NCI-H748 treated with DMSO at 0.1 percent for 48 hours (cell line): ENCODE measurements around the gene UBR3.
A peak's percentile ranks its signal among the peaks of the same experiment; 100 is the strongest.
"Not testable (repeated sequence)": the region's sequence is repeated elsewhere in the genome, so short reads cannot be mapped to it uniquely, and the experiment has no call there.

ENCODE experiments used
- DNase-seq: peaks from one replicate; lab custom pipeline; 2025; lab: John Stamatoyannopoulos, UW

The UBR3 gene

DNA sequence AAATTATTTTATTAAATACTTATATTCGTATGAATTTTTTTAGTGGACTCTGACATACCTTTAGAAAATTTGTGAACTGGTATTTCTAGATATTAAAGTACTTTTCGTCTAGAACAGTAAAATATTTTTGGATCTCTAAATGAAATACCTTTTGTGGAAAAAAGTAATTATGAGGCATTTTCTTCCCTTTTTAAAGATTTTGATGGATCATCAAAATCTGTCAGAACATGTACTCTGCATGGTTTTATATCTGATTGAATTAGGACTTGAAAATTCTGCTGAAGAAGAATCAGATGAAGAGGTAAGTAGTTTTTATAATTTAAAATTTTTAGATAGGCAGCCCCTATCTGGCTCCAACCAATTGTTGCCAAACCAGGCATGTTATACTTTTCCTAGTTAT is 118.8 kb downstream of the UBR3 start:
- no peak for DNase-seq

DNA sequence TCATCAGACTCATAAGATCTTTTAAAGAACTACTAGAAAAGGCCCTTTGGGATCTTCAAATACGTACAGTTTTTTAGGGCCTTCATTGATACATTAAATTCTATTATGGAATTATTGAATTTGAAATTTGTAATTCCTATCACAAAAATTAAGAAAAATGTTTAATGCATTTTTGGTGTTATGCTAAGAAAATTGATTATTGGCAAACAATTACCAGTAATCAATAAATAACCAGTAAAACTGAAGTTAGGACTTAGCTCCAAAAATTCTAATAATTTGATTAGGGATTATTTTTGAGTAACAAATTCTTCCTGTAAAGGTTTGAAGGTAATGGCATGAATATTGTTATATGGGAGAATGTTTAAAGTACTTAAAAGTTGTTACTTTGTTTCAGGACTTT is 119.3 kb downstream of the UBR3 start:
- DNase-seq, result no peak

DNA sequence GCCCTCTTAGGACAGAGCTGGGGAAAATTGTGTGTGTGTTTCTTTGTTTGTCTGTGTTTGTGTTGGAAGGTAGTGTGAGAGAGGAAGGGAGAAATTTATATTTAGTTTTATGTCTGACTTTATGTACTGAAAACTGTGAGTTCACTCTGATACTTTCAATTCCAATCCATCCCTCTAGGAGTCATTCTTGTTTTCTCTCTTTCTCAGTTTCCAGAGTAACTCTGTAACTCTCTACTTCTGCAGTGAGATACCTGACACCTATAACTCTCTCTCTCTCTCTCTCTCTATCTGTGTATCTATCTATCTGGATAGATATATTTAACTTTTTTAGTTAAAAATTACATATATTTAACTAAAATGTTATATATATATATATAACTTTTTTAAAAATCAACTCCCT is 128.7 kb downstream of the UBR3 start:
- no peak for DNase-seq

DNA sequence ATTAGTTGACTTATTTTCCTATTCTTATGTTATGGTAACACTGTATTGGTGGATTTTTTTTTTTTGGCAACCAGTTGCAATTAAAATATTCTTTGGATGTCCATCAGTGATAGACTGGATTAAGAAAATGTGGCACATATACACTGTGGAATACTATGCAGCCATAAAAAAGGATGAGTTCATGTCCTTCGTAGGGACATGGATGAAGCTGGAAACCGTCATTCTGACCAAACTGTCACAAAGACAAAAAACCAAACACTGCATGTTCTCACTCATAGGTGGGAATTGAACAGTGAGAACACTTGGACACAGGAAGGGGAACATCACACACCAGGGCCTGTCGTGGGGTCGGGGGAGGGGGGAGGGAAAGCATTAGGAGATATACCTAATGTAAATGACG is 130.0 kb downstream of the UBR3 start:
- not testable (repeated sequence) for DNase-seq

DNA sequence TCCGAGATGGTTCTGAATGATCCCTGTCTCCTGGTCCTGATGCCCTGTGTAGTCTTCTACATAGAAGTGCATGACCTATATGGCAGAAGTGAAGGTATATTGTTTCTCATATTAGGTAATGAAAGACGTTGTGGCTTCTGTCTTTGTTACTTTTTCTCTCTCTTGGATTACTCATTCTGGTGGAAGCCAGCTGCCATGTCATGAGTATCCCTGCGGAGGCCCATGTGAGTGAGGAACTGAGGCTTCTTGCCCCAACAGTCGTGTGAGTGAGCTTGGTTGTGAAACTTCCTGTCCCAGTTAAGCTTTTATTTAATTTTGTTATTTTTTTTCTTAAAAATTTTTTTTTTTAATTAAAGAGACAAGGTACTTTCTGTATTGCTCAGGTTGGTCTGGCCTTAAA is 134.7 kb downstream of the UBR3 start:
- DNase-seq, result no peak

DNA sequence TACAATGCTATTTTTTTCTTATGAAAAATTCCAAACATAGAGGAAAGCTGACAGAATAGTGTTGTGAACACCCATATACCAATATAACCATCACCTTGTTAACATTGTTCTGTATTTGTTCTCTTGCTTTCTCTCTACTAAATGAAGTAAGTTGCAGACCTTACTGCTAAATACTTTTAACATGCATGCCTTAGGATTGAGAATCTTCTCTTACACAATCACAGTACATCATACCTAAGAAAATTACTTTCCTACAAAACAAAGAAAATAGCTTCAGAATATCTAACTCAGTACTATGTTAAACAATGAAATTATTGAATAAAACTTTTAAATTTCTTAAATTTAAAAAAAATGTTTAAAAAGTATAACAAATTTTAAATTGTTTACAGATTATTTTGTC is 136.5 kb downstream of the UBR3 start:
- no peak for DNase-seq

DNA sequence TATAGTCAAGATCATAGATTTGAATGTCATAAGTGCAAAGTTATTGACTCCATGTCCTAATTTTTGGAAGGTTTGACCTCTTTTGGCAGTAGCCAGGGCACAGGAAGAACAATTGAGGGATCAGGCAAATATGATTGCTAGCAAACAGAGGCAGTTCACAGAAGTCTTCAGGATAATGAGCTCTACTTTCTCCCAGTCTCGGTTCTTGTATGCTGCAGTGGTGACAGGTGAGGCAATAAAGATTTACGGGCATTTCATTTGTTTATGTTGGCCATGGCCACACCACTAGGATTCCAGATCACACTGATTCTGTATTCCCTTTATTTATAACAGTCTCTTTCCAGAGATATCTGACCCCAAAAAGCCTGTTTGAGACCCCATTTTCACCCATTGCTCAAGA is 137.5 kb downstream of the UBR3 start:
- DNase-seq, result no peak

DNA sequence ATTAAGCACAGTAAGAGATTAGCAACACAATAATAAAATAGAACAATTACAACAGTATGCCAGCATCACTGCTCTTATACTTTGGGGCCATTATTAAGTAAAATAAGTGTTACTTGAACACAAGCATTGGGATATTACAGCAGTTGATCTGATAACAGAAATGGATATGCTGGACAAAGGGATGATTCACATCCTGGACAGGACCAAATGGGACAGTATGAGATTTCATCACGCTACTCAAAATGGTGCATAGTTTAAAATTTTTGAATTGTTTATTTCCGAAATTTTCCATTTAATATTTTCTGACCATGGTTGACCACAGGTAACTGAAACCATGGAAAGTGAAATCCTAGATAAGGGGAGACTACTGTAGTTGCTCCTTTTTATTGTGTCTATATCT is 138.2 kb downstream of the UBR3 start:
- no peak for DNase-seq

DNA sequence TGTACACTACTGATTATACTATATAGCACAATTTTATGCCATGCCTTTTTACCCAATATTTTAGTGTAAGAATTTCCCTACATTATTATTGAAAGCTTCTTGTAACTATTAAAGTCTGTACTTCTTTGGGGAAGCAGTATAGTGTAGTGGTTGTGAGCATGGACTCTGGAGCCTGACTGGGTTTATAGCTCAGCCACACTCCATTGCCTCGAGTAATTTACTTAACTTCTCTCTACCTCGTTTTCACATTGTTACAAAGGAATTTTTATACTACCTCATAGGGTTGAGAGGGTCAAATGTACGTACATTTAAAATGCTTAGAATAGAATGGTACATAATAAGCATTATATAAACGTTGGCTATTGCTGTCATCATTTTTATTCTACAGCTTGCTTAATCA is 139.2 kb downstream of the UBR3 start:
- DNase-seq, result no peak

DNA sequence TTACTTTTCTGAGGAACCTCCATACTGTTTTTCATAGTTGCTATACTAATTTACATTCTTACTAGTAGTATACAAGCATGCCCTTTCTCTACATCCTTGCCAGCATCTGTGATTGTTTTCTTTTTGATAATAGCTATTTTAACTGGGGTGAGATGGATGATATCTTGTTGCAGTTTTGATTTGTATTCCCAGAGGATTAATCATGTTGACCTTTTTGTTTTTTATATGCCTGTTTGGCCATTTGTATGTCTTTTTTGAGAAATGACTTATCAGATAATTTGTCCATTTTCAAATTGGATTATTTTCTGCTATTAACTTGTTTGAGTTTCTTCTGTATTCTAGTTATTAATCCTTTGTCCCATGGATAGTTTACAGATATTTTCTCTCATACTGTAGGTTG is 141.5 kb downstream of the UBR3 start:
- no peak for DNase-seq

DNA sequence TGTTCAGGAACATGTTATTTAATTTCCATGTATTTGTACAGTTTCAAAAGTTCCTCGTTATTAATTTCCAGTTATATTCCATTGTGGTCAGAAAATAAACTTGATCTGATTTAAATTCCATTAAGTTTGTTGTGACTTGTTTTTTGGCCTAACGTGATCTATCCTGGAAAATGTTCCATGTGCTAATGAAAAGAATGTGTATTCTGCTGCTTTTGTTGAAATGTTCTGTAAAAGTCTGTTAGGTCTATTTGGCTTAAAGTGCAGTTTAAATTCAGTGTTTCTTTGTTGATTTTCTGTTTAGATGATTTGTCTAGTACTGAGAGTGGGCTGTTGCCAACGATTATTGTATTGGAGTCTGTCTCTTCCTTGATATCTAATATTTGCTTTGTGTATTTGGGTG is 148.0 kb downstream of the UBR3 start:
- no peak for DNase-seq

DNA sequence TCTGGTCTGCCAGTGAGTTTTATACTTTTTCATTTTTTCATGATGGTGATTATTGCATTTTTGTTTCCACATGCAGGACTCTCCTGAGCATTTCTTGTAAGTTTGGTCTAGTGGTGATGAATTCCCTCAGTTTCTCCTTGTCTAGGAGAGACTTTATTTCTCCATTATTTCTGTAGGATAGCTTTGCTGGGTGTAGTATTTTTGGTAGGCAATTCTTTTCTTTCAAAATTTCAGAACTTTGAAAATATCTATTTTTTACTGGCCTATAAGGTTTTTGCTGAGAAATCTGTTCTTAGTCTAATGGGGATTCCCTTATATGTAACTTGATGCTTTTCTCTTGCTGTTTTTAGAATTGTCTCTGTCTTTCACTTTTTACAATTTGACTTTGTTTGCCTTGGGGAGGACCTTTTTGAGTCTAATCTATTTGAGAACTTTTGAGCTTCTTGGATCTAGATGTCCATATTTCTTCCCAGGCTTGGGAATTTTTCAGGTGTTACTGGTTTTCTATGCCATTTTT is 149.1 kb downstream of the UBR3 start:
- DNase-seq, result no peak

DNA sequence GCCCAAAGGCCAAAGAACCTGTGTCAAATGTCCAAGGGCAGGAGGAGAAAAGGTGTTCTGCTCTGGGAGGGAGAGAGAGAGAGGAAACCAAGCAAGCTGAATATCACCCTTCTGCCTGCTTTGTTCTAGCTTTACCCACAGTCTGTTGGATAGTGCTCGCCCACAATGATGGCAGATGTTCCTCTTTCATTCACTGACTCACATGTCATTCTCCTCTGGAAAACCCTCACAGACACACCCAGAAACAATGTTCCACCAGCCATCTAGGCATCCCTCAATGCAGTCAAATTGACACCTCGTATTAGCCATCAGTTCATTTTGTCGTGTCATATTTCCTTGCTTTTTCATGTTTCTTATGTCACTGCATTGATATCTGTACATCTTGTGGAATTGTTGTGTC is 150.3 kb downstream of the UBR3 start:
- no peak for DNase-seq

DNA sequence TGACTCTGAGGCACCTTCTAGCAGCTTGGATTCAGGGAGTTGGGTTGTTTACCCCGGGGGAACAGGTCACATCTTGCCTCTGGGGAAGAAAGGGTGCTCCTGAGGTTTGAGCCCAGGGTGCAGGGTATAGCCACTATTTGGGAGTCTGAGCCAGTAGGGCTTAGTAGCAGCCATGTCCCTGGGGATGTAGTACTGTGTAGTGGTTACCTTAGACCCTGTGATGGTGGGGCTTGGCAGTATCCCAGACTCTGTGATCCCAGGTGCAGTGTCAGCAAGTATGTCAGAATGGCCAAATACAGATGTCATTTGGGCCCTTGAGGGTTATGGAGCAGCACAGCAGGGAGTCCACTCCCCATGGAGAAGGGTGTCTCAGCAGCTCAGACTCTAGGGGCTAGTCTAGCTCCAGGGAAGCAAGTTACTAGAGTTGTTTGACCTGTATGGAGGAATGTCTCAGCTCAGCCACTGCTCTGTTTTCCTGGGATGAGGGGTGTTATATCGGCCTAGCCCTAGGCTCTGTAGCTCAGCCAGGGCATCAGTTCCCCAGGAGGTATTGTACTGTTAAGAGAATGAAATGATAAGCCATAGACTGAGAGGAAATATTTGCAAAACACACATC is 151.3 kb downstream of the UBR3 start:
- no peak for DNase-seq

DNA sequence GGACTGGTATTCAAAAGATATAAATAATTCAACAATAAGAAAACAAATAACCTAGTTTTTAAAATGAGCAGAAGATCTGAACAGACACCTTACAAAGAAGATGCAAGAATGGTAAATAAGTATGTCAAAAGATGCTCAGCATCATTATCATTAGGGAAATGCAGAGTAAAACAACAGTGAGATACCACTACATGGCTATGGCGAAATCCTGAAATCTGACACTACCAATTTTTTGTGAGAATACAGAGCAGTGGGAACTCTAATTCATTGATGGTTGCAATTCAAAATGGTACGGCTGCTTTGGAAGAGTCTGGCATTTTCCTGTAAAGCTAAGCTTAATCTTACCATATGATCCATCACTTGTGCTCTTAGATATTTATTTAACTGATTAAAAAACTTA is 151.8 kb downstream of the UBR3 start:
- DNase-seq, result no peak

DNA sequence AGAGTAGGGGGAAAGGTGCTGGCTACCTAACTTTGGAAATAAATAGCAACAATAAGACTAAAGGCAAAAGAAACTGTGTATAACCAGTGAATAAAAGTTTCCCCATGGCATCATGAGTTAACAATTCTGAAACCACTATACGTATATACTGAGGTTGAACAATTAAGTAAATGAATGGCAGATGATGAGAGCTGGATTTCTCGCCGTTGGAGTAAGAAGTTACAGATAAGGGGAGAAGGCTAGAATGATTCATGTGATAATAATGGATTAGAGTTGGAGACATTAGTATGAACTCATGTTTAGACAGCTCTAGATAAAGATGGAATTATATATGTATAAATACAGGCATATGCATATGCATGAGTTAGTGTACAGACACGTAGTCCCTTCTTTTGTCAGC is 152.7 kb downstream of the UBR3 start:
- no peak for DNase-seq

DNA sequence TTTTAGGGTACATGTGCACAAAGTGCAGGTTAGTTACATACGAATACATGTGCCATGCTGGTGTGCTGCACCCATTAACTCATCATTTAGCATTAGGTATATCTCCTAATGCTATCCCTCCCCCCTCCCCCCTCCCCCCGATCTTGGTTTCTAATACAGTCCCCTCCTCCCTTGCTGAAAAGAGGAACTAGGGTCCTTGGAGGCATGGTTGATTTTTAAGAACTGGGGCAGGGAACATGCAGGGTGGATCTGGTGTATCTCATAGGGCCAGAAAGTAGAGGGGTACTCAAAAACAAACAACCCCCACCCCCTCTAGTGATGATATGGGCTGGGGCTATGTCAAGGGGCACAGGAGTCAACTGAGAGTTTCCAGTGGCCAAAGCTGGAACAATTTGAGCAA is 153.4 kb downstream of the UBR3 start:
- DNase-seq, result no peak

DNA sequence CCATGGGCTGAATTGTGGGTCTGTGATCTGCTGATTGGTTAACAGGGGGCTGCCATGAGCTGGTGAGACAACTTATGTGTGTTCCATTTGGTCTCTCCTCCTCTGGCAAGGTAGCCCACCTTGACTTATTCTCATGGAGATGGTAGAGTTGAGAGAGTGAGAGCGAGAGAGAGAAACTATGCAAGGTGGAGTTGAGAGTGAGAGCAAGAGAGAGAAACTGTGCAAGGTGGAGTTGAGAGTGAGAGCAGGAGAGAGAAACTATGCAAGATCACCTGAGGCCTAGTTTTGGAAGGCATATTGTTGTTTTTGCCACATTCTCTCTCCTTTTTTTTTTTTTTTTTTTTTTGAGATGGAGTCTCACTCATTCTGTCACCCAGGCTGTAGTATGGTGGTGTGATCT is 155.7 kb downstream of the UBR3 start:
- DNase-seq, result no peak

DNA sequence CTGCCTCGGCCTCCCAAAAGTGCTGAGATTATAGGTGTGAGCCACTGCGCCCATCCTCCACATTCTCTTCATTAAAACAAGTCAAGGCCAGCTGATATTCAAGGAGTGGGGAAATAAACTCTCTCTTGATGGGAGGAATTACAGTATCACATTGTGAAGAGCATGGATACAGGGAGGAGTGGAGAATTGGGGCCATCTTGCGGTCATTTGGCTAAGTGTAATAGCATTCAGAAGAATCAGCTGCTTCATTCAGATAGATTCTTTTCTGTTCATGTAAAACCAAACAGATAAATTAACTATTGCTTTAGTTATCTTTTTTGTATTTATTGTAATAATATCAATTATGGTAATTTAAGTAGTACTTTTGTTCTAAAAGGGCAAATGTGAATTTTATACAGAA is 156.3 kb downstream of the UBR3 start:
- no peak for DNase-seq

DNA sequence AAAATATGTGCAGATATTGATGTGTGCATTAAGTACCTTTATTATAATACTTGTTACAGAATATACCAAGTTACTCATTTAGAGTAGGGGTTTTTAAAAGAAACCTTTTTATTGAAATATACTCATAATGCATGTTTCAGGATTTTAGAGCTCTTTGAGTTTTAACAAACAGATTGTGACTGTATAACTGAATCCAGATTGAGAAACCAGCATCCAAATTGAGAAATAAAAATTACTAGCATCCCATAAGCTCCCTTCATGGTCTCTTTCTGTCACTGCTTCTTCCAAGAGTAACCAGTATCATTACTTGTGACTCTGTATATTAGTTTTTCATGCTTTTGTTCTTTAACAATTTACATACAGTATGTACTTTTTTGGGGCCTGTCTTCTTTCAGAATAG is 156.9 kb downstream of the UBR3 start:
- no peak for DNase-seq

DNA sequence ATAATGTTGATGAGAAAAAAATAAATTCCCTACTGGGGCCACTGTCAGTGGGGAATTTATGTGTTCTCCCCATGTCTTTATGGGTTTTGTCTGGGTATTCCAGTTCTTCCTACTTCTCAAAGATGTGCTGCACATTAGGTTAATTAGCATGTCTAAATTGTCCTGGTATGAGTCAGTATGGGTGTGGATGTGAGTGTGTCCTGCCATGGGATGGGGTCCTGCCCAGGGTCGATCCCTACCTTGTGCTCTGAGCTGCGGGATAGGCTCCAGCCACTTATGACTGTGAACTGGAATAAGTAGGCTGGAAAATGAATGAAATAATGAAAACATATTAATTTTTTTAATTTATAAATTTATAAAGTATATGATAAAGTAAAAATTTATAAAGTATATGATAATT is 167.5 kb downstream of the UBR3 start:
- no peak for DNase-seq

DNA sequence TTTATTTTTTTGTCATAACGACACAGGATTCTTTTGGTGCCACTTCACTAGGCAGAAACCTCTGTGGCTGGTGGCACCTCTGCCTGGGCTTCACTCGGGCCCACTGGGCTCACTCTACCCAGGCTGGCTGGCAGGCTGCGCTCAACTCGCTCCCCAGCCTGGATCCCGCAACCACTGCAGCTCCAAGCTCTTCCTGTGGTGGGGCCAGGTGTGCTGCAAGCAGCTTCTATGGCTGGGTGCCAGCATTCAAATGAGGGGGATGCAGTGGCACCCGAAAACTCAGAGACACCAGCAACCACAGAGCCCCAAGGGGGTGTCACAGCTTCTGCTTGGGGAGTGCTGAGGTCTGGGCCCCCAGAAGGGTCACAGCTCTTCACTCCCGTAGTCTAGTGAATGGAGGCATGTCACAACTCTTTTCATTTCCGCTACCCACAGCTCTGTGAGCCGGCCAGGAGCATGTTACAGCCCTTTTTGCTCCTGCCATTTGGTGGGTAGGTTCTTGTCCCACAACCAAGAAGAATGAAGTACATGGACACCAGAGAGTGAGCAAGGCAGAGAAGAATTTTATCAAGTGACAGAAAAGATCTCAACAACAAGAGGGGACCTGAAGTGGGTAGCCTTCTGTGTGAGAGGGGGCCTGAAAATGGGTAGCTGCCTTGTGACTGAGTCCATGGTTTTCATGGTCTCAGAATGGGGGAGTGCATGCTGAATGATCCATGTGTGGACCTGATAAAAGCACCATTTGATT is 170.1 kb downstream of the UBR3 start:
- no peak for DNase-seq

DNA sequence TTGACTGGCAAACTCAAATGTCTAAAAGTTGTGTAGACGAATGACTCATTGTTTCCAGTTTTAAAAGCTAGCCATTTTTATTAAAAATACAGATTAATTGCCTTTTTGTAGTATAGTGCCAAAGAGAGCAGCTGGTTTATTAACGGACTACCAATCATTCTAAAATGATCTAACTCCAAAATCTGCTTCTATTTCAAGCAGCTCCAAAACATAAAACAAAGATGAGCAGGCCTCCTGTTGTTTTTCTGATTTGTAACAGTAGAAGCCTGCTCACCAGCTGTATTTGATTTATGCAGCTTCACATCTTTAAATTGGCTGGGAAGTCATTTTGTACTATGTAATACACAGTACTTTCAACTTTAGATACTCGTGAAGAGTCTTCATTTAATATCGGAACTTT is 171.8 kb downstream of the UBR3 start:
- DNase-seq, result peak; percentile 9

DNA sequence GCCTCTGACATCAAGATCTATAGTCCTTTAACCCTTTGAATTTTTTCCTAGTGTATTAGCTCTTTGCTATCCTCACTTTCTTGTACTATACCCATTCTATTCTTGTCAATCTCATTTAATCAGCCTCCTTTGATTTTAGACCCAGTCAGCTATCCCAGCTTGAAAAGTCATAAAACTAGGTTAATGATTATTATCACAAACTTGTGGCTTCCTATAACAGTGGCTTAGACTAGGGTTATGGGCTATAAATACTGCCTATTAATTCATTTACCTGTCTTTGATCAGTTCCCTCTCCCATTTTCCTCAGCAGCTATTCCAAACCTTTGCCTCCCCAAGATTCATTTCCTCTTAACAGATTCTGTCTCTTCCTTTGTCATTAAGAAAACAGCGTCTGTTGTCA is 174.8 kb downstream of the UBR3 start:
- DNase-seq, result no peak
